ENCODE measurements around the gene ZNF581.

GRCh38 chr19:55603581-55604292 lies 39.7 kb upstream of the ZNF581 start:
- no peak for TF ChIP-seq KLF16 (tag by site-specific recombination; IDR thresholded peaks at IDR 0.05)
- no peak for TF ChIP-seq CTCF (tag by site-specific recombination; IDR thresholded peaks at IDR 0.05)
